ENCODE measurements around the gene GIMAP5.
A peak's percentile ranks its signal among the peaks of the same experiment; 100 is the strongest.

Gene GIMAP5

DNA sequence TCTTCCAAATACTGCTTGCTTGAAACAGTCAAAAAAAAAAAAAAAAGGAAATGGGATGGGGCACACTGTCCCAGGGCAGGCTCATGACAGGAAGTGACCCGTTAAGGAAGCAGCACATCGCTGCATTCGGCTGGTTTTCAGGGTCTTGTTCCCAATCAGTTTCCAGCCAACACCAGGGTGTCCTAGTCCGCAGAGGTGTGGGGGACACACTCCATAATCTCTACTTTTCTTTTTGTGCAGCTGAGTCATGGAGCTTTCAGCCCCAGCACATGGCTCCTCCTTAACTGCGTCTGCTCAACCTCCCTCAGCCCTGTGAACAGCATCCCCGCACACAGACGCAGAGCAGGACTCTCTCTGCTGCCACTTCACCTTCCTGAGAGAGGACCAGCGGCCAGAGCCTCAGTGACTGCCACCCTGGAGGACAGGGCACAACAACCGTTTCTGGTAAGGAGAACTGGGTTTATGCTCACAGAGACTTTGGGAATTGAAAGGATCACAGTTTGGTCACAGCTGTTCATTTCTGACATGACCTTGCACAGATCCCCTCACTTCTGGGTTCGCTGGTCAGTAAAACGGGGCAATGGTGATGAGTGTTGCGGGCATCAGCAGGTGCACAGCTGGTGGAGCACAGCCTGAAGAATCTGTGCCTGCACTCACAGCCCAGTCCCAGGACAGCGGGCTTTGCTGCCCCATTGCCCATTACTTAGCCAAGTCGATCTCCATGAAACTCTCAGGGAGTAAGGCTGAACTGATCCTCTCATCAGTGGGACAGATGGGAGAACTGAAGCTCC is at the start of gene GIMAP5:
Gene GIMAP5, plus strand, starts transcription at position 154 of the 791 bp plus-strand sequence. CDS start 3,467 bp downstream, outside the sequence.
- DNase-seq (ENCODE audit: low read depth in 2 of 2), result no peak

DNA sequence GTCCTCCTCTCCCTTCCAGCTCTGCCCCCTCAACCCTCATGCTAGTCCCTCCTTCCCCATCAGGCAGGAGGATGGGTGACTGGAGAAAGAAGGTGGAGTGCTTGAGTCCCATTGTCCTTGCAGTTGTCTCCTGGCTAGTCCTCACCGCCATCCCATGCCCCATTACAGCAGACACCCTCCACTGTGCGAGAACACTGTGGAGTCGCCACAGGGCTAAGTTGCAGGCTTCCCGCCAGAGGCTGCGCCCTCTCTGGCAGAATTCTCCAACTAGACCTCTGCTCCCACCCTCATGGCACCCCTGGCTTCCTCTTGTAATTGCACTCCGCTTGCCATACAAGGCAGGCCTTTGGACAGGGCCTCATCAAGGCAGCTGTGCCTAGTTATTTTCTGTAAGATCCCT is 48.6 kb upstream of the GIMAP5 start:
- DNase-seq (ENCODE audit: low read depth in 2 of 2), result no peak

DNA sequence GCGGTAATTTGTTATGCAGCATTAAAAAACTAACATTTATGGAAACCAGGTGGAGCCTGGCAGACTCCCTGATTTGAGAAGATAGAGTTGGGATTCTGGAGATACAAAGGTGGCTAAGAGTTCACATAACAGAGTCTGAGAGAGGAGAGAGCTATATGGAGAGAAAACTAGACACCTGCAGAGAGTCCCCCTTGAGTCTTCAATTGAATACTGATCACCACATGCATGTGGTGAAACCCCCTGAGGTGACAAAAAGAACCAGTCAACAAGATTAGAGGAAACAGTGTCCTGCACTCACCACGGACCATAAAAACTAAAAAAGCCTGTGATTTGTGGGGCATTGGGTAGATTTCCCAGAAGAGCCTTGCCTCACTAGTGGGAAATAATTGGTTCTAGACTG is 41.6 kb upstream of the GIMAP5 start:
- no peak for DNase-seq (ENCODE audit: low read depth in 2 of 2)

DNA sequence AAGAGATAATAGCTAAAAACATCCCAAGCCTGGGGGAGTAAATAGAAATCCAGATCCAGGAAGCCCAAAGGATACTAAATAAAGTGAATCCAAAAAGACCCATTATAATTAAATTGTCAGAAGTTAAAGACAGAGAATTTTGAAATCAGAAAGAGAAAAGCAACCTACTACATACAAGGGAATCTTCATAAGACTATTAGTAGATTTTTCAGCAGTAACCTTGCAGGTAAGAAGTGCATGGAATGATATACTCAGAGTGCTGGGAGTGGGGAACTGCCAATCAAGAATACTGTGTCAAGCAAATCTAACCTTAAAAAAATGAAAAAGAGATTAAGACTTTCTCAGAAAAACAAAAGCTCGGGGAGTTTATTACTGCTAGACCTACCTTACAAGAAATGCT is 34.0 kb upstream of the GIMAP5 start:
- no peak for DNase-seq (ENCODE audit: low read depth in 2 of 2)

DNA sequence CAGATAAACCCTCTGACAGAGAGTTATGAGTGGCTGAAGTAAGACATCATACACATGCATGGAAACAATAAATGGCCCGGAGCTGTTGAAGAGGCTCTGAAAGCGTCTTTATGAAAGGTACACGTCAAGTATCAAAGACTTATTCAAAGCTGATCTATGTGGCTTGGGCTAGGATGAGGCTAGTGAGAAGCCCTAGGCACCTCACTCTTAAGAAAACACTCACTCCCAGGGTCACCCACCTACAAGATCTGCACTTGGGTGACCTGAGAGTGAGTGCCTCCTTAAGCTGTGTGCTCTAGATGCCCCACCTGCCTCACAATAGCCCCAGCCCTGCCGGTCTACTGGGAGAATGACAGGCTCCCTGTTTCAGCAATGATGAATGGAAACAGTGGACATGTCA is 21.9 kb upstream of the GIMAP5 start:
- DNase-seq (ENCODE audit: low read depth in 2 of 2), result no peak

DNA sequence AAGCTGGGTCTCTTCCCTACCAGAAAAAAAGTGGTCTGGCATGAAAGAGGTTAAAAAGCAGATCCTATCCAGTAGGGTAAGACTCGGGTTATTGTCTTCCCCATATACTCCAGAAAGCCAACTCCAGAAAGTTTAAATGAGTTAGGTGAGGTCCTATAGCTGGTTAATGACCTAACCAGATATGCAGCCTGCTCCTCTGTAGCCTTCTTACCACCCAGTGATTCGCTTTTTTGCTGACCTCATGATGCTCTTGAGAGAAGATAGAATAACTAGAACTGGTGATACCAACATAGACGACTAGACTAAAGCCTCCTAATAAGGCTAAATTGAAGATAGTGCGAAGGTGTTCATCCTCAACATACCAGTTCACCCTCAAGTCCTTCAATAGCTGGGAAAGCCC is 21.5 kb upstream of the GIMAP5 start:
- DNase-seq (ENCODE audit: low read depth in 2 of 2), result no peak

DNA sequence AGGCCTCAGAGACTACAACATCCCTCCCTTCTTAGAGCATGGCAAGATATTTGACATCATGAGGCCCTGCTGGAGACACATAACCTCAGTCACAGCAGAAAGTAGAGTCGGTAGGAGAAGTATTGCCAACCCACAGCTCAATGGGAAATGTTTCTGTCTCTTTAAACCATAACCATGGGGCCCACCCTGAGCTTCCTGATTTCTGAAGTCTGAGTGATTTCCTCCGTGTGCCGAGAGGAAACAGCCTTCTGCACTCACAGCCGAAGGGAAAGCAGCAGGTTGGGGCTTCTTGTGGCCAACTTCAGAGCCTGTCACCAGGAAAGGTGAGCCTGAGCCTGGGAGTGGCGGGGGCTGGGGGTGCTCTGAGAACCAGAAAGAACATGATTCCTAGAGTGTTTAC is 20.9 kb upstream of the GIMAP5 start, which contains the start of gene GIMAP1:
Gene GIMAP1, plus strand, starts transcription at position 246 of the 400 bp plus-strand sequence. CDS start 2,435 bp downstream, outside the sequence.
- DNase-seq (ENCODE audit: low read depth in 2 of 2), result peak in 1 of 2 donors; percentile 47

DNA sequence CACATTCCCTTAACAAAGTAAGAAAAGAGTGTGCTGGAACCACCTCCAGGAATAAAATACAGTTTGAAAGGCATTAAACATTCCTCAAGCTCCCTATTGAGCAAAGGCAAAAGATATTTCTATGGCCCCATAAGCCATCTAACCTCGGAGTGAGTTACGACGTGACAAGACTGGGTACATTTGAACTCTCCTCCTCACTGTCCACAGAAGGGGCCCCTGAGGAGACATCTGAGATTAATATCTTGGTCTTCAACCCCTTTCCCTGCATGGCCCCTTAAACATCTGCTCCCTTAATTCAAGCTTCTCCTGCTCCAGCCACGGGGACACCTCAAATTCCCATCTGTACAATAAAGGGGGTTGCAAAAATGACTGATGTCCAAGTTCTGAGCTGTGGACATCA is 20.3 kb upstream of the GIMAP5 start:
- DNase-seq (ENCODE audit: low read depth in 2 of 2), result no peak

DNA sequence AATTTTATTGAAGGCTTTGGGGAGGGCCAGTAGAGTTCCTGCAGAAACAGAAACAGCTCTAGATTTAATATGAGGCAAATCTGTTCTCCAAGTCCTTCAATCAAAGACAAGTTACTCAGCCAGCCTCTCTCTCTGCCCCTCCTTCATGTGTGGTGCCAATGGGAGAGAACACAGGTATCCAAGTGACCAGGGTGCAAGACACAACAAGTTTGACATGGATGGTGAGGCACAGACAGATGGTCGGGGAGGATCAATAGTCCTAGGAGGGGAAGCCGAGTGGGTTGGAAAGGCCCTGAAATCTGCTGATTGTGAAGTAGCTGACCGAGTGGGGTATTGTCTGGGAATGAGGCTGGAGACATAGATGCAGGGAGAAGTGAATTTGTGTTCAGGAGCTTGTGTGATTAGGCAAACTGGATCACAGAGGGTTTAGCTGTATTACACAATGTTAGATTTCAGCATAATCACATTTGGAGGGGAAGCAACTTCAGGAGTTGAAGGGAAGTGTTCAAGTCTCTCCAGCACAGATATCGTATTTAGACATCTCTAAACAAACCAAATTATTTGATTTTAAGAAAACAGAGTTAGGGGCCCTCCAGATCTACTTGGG is 19.3 kb upstream of the GIMAP5 start:
- DNase-seq (ENCODE audit: low read depth in 2 of 2), result no peak

DNA sequence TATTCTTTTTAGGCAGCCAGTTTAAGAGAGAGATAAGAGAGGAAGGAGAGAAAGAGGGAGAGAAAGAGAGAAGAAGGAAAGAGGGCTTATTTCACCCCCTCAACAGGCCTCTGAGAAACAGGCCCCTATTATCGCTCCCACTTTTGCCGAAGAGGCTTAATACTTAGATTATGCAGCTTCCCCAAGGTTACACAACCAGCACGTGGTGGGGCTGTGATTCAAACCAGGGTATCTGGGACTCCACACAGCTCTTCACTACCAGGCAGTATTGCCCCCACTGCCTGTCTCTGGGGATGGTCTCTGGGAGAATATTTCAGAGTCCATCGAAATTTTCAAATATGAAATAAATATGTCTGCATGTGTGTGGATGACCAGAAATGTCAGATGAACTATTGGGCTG is 17.8 kb upstream of the GIMAP5 start:
- DNase-seq (ENCODE audit: low read depth in 2 of 2), result no peak

DNA sequence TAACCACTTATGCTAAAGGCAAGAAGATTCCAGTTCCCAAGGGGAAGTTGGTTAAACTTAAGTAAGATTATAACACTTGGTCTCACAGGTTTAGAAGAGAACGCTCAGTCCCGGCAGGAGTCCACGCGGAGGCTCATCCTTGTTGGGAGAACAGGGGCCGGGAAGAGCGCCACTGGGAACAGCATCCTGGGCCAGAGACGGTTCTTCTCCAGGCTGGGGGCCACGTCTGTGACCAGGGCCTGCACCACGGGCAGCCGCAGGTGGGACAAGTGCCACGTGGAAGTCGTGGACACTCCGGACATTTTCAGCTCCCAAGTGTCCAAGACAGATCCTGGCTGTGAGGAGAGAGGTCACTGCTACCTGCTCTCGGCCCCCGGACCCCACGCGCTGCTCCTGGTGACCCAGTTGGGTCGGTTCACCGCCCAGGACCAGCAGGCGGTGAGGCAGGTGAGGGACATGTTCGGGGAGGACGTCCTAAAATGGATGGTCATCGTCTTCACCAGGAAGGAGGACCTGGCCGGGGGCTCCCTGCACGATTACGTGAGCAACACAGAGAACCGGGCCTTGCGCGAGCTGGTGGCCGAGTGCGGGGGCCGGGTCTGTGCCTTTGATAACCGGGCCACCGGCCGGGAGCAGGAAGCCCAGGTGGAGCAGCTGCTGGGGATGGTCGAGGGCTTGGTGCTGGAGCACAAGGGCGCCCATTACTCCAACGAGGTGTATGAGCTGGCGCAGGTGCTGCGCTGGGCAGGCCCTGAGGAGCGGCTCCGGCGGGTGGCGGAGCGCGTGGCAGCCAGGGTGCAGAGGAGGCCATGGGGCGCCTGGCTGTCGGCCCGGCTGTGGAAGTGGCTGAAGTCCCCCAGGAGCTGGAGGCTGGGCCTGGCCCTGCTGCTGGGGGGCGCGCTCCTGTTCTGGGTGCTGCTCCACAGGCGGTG is 17.0 kb upstream of the GIMAP5 start:
- DNase-seq (ENCODE audit: low read depth in 2 of 2), result no peak

DNA sequence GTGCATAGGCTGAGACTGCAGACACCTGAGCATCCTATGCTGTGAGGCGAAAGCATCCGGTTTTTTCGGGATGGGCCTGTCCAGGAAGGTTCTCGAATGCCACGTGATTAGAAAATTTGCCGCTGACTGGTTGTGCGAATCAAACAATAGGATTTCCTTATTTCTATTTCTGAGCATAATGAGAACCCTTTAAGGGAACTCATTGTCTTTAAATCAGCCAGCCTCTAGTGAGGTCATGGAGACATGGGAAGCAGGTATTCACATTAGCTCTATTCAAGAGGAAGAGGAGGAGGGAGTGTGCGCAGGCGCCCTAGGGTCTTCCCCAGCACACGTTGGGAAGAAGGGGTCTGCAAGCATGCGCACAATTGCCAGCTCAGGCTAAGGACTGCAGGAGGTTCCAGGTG is 15.2 kb upstream of the GIMAP5 start:
- no peak for DNase-seq (ENCODE audit: low read depth in 2 of 2)

DNA sequence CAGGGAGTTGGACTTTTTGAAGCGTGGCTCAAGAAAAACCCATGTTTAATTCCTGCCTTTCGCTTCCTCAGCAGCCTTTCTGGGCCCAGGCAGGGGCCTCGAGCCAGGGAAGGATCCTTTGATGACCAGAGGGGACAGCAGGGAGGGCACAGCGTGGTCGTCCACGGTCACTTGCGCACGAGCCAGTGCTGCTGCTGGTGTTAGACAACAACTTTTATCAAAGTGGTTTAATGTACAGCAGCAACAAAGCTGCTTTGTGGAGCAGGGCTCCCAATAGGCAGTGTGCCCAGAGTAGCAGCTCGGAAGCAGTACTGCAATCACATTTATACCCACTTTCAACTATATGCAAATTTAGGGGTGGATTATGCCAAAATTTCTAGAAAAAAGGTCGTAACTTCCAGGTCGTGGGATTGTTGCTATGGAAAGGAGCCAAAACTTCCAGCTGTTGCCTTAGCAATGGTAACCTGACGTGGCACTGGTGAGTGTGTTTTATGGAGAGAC is 14.7 kb upstream of the GIMAP5 start:
- DNase-seq (ENCODE audit: low read depth in 2 of 2), result no peak

DNA sequence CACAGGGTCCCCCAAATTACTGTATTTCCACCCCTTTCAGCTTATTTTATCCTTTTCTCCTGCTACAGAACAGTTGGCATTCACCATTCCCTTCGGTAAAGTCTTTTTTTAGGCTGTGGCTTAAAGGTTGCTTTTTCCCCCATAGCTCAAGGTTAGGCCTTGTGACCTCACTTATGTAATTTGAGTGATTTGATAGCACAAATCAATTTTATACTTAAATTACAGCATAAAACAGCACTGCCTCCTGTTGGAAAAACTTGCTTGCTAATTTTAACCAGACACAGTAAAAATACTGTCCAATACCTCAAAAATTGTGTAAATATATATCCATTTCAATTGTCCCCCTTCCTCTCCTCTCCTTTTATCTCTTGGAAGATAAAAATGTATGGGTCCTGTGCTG is 13.8 kb upstream of the GIMAP5 start:
- no peak for DNase-seq (ENCODE audit: low read depth in 2 of 2)

DNA sequence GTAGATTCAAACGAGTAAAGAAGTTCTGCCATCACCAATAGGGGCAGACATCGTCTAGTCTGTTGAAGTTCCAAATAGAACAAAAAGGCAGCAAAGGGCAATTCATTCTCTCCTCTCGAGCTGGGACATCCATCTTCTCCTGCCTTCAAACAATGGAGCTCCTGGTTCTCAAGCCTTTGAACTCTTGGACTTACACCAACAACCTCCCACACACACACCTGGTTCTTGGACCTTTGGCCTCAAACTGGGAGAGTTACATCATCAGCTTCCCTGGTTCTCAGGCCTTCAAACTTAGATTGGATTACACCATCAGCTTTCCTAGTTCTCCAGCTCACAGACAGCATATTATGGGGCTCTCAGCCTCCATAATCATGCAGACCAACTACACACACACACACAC is 9.8 kb upstream of the GIMAP5 start:
- no peak for DNase-seq (ENCODE audit: low read depth in 2 of 2)

DNA sequence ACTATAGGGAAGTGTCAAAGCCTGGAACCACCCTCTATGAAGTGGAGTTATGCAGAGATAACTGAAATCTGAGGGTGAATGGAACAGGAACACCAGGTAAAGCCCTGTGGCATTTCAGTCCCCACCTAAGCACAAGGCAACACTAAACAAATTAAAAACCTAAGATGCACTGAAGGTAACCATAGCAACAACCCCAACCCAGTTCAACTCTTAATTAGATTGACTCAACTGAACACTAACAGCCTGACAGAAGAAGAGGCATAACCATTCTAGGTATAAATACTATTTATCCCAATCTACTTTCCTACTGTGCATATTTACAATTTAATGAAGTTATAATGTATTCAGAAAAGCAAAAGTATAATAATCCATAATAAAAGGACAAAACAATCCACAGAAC is 9.2 kb upstream of the GIMAP5 start:
- DNase-seq (ENCODE audit: low read depth in 2 of 2), result no peak

DNA sequence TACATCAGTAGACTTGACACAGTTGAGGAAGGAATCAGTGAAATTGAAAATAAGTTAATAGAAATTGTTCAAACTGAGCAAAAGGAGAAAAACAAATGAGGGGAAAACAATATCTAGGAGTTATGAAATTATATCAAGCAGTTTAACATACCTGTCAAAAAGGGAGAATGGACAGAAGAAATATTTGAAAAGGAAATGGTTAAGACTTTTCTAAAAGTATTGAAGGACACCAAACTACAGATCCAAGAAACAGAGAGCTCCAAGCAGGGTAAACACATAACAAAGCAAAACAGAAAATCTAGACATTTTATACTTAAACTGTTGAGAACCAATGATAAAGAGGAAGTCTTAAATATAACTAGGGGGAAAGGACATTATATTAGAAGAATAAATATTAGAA is 8.6 kb upstream of the GIMAP5 start:
- DNase-seq (ENCODE audit: low read depth in 2 of 2), result no peak

DNA sequence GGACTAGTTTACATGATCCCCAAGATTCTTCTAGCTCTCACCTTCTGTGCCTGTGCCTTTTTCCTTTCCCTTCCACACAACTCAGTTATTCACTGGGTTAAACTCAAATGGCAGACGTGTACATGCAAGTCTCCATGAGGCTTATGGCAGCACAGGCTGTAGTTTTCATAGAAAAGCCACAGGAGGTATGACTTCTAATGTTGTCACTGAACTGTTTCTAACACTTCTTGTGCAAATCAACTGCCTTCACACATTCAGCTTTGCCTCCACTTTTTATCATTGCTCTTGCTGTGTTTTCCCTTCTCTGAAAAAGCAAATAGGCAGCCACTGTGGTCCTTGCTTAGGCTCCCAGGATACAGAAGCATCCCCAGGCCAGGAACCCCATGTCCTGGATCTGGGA is 5.3 kb upstream of the GIMAP5 start:
- no peak for DNase-seq (ENCODE audit: low read depth in 2 of 2)

DNA sequence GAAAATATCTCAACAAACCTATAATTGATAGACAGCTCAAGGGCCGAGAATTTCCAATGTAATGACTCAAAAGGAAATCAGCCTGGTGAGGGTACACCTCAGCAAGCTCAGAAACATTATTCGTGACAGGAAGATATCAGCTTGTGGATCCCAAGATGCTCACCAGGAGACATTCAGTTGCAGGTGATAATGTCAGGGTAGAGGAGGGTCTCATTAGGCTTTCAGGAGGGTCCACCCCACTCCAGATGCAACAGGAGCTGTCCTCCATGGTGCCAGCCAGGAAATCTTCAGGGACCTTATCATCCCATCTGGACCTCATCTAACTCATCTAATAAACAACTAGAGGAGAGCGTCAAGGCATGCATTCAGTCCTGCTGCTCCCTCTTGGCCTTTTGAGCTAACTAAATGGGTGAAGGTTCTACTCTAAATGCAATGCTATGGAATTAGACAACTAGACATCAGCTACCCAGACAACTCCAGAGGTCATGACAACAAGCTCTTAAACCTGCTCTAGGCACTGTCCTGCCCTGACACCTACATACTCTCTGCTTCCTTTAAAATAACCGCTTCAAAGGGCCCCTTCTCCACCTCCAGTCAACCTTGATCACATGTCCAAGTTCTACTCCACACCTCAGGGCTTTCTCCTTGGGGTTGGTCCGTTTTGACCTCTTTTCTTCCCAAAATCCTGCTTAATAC is 4.3 kb upstream of the GIMAP5 start:
- DNase-seq (ENCODE audit: low read depth in 2 of 2), result no peak

DNA sequence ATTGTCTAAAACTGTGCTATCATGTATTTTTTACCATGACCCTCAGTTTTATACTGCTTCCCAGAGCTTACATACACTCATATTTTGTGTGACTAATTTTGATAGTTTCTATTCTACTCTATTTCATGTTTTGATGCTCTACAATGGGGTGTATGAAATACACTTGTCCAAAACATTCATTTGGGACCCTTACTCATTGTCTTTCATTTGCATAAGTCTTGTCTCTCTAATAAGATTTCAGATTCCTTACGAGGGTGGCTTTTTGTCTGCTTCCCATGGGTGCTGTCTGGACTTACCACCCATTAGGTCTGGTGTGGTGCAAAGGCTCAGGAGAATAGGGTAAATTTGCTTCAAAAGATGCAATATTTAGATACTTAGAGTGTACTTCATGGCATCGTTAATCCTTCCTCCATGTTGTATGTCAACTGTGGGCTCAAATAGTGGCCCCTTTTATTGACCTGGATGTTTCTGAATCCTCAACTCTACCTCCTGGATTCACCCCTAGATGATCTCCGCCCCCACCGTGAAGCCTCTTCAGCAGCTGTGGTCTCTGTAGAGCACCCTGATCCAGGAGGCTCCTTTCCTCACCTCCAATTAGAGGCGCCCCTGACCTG is 3.6 kb upstream of the GIMAP5 start:
- DNase-seq (ENCODE audit: low read depth in 2 of 2), result no peak

DNA sequence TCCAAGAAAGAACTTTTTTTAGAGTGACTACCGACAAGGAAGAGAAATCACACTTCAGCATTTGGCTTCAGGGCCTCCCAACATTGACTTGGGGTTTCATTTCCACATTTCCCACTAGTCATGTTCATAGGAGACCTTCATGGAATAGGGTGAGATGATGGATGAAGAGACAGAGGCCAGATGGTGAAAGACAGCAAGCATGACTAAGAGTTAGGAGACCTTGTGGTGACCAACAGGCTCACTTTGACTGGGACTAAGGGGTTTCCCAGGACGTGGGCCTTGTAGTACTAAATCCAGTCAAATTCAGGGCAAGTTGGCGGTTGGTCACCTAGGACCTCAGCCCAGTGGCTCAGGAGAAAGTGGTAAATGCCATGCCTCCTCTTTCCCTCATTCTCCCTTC is 3.0 kb upstream of the GIMAP5 start:
- DNase-seq (ENCODE audit: low read depth in 2 of 2), result no peak
